T-helper 1 cell treated with Interleukin-12 subunit alpha and Interleukin-12 subunit beta and Interleukin-4 antibody, amounts not matched to agents 30 μg/mL and 1 μg/mL, for 36 hours (primary cell): Measurements from ENCODE around the gene AP1S3.
"Not testable (repeated sequence)": the region's sequence is repeated elsewhere in the genome, so short reads cannot be mapped to it uniquely, and the experiment has no call there.

Experiments
- H3K27ac Mint-ChIP-seq: one replicate; pipeline ENCODE4 v1.8.0; 2021; ENCODE audit warnings: mild to moderate bottlenecking, mixed read lengths
- H3K27me3 Mint-ChIP-seq: one replicate; pipeline ENCODE4 v1.8.0; 2021; ENCODE audit warnings: low read depth, mixed read lengths
- H3K36me3 Mint-ChIP-seq: one replicate; pipeline ENCODE4 v1.8.0; 2021; ENCODE audit warnings: low read depth, mixed read lengths
- H3K4me1 Mint-ChIP-seq: one replicate; pipeline ENCODE4 v1.8.0; 2021; ENCODE audit warnings: low read depth, mixed read lengths
- H3K4me3 Mint-ChIP-seq: one replicate; pipeline ENCODE4 v1.8.0; 2021; ENCODE audit warnings: mild to moderate bottlenecking, moderate library complexity, mixed read lengths
- H3K9me3 Mint-ChIP-seq: one replicate; pipeline ENCODE4 v1.8.0; 2021; ENCODE audit warnings: mixed read lengths

AP1S3 gene

GRCh38 chr2:223837287-223838061 lies at the start of gene AP1S3:
AP1S3 (minus strand) TSS chr2:223837582; CDS start chr2:223837450, 132 bp downstream.
- Mint-ChIP-seq H3K4me1 (peaks cover 11% of the 10 kb centered on the region), H3K36me3 (peaks cover 3% of the 10 kb centered on the region), H3K27me3 (no peaks in the 10 kb centered on the region), H3K9me3 (no peaks in the 10 kb centered on the region), H3K4me3 (peak within 1 kb of the TSS; percentile 89), H3K27ac (peak within 1 kb of the TSS; percentile 81)

- H3K27ac Mint-ChIP-seq, result no peak overlapping the region
- H3K9me3 Mint-ChIP-seq, result no peaks in the 10 kb centered on the region
- peaks cover 44% of the 10 kb centered on the region for H3K36me3 Mint-ChIP-seq
- no peaks in the 10 kb centered on the region for H3K27me3 Mint-ChIP-seq
- H3K4me3 Mint-ChIP-seq, result no peak overlapping the region
- peaks cover 3% of the 10 kb centered on the region for H3K4me1 Mint-ChIP-seq
These were observed 49.7 kb upstream of the AP1S3 start for GRCh38 chr2:223887127-223887526.

- no peaks in the 10 kb centered on the region for H3K9me3 Mint-ChIP-seq
- H3K36me3 Mint-ChIP-seq, result peaks cover 46% of the 10 kb centered on the region
- H3K4me1 Mint-ChIP-seq, result peaks cover 5% of the 10 kb centered on the region
- no peaks in the 10 kb centered on the region for H3K27me3 Mint-ChIP-seq
- no peak overlapping the region for H3K27ac Mint-ChIP-seq
- no peak overlapping the region for H3K4me3 Mint-ChIP-seq
These were observed 49.3 kb upstream of the AP1S3 start for GRCh38 chr2:223886726-223887125.

DNA sequence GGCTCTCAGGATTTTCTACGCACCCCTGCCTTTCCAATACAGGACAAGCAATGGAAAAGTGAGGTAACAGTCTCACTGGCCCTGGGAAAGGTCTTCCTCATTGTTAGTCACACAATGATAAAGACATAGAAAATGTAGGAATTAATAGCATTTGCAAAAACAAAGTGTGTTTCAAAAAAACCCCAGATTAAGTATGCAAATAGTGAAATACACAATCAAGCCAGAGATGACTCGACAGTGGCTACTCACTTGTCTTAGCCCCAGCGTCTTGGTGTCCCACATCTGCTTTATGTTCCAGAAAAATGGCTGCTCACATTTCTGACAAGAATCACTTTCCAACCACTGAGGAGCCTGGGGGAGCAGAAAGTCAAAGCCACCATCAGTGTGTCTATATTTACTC lies 47.0 kb upstream of the AP1S3 start:
- Mint-ChIP-seq H3K27ac (no peak overlapping the region), H3K4me3 (no peak overlapping the region), H3K36me3 (peaks cover 44% of the 10 kb centered on the region), H3K4me1 (peaks cover 6% of the 10 kb centered on the region), H3K27me3 (no peaks in the 10 kb centered on the region), H3K9me3 (no peaks in the 10 kb centered on the region)

DNA sequence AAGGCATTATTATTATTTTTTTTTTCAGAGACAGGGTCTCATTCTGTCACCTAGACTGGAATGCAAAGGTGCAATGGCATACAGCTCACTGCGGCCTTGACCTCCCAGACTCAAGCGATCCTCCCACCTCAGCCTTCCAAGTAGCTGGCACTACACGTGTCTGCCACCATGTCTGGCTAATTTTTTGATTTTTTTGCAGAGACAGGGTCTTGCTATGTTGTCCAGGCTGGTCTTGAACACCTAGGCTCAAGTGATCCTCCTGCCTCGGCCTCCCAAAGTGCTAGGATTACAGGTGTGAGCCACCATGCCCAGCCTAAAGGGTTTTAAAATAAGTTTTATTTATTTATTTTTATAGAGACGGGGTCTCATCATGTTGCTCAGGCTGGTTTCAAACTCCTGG lies 45.3 kb upstream of the AP1S3 start:
- Mint-ChIP-seq H3K27ac (no peak overlapping the region), H3K27me3 (no peaks in the 10 kb centered on the region), H3K4me3 (no peak overlapping the region), H3K4me1 (peaks cover 6% of the 10 kb centered on the region), H3K36me3 (peaks cover 48% of the 10 kb centered on the region), H3K9me3 (no peaks in the 10 kb centered on the region)

- Mint-ChIP-seq H3K9me3 (no peaks in the 10 kb centered on the region), H3K36me3 (peaks cover 49% of the 10 kb centered on the region), H3K27ac (no peak overlapping the region), H3K4me3 (no peak overlapping the region), H3K4me1 (peaks cover 6% of the 10 kb centered on the region), H3K27me3 (no peaks in the 10 kb centered on the region)
These were observed 43.4 kb upstream of the AP1S3 start for GRCh38 chr2:223880796-223881195.

DNA sequence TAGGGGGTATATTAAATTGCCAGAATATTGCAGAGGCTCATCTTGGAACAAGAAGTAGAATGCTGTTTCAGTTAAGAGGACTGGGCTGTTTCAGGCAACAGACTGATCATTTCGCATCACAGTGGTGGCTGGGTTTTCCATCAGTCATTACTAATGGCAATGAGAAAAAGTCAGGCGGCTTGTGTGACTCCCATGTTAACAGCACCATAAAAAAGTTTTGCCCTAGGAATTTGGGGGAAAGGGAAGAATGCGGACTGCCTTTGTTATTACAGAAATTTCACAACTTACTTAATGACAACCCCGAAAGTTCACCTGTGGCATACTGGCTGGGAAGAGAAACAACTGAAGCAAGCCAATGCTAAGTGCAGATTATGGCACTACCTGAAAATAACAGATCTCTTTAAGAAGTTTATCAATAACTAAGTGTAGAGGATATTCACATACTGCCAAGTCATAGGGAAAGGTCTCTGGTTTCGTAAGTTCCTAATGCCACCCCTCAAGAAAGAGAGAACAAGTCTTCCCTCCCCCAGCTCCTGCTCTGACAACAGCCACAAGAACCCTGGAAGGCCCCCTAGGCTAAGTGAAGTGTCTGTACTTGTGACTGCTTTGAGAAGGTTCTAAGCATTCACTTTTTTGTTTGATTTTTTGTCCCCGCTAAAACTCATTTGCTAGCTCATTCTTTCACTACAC lies 40.5 kb upstream of the AP1S3 start:
- H3K27ac Mint-ChIP-seq, result no peak overlapping the region
- no peak overlapping the region for H3K4me3 Mint-ChIP-seq
- no peaks in the 10 kb centered on the region for H3K9me3 Mint-ChIP-seq
- H3K27me3 Mint-ChIP-seq, result no peaks in the 10 kb centered on the region
- H3K36me3 Mint-ChIP-seq, result peaks cover 42% of the 10 kb centered on the region
- H3K4me1 Mint-ChIP-seq, result peaks cover 6% of the 10 kb centered on the region

- no peaks in the 10 kb centered on the region for H3K4me1 Mint-ChIP-seq
- H3K27ac Mint-ChIP-seq, result no peak overlapping the region
- H3K27me3 Mint-ChIP-seq, result no peaks in the 10 kb centered on the region
- no peaks in the 10 kb centered on the region for H3K9me3 Mint-ChIP-seq
- peaks cover 43% of the 10 kb centered on the region for H3K36me3 Mint-ChIP-seq
- no peak overlapping the region for H3K4me3 Mint-ChIP-seq
These were observed 36.3 kb upstream of the AP1S3 start for GRCh38 chr2:223873672-223874071.

GRCh38 chr2:223872772-223873171 lies 35.4 kb upstream of the AP1S3 start:
- peaks cover 35% of the 10 kb centered on the region for H3K36me3 Mint-ChIP-seq
- H3K27me3 Mint-ChIP-seq, H3K4me1 Mint-ChIP-seq, H3K9me3 Mint-ChIP-seq, H3K27ac Mint-ChIP-seq, H3K4me3 Mint-ChIP-seq: not testable (repeated sequence)

DNA sequence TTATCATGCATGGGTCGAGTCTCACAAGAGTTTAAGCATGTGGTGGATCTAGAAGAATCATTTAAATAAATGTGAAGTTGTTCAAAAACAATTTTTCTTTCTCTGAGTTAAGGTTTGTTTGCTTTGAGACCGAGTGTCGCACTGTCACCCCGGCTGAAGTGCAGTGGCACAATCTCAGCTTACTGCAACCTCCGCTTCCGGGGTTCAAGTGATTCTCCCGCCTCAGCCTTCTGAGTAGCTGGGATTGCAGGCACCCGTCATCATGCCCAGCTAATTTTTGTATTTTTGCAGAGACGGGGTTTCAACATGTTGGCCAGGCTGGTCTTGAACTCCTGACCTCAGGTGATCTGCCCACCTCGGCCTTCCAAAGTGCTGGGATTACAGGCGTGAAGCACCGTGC lies 34.3 kb upstream of the AP1S3 start:
- H3K4me1 Mint-ChIP-seq, H3K9me3 Mint-ChIP-seq, H3K4me3 Mint-ChIP-seq, H3K27me3 Mint-ChIP-seq, H3K27ac Mint-ChIP-seq: not testable (repeated sequence)
- peaks cover 29% of the 10 kb centered on the region for H3K36me3 Mint-ChIP-seq

DNA sequence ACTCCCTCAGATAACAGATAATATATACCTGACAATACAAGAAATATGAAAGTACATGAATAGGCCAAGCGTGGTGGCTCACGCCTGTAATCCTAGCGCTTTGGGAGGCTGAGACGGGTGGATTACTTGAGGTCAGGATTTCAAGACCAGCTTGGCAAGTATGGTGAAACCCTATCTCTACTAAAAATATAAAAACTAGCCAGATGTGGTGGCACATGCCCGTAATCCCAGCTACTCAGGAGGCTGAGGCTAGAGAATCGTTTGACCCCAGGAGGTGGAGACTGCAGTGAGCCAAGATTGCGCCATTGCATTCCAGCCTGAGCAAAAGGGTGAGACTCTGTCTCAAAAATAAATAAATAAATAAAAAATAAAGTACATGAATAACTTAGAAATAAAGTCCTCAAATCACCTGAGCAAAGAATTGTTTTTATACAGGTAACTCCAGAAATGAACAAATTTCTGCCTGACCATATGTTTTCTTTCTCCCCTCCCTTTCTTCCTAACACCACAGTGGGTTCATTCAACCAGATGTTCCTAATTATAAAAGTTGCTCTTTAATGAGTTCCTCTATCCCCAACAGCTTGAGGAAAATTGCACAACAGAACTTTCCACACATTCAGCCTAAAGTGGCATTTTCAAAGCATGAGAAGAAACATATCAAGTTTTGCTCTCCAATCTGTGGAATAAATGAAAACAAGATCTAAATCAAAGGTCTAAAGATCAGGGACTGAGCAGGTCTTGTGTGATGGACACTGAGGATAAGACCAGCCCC lies 33.6 kb upstream of the AP1S3 start:
- H3K9me3 Mint-ChIP-seq, result no peaks in the 10 kb centered on the region
- H3K4me1 Mint-ChIP-seq, result peaks cover 6% of the 10 kb centered on the region
- no peak overlapping the region for H3K27ac Mint-ChIP-seq
- H3K27me3 Mint-ChIP-seq, result no peaks in the 10 kb centered on the region
- peaks cover 27% of the 10 kb centered on the region for H3K36me3 Mint-ChIP-seq
- H3K4me3 Mint-ChIP-seq, result no peak overlapping the region

DNA sequence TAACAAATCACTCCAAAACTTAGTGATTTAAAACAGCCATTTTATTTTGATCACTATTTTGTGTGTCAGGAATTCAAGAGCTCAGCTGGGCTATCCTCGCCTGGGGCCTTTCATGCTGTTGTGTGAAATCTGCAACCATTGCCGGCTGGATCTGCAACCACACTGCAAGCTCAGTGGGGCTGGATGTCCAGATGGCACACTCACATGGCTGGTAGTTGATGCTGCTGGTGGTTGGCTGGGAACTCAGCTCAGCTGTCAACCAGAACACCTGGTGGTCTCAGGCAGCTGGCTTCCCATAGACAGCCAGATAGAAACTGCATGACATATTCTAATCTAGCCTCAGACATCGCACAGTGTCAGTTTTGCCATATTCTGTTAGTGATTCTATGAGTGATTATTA lies 30.6 kb upstream of the AP1S3 start:
- Mint-ChIP-seq H3K4me1 (peaks cover 17% of the 10 kb centered on the region), H3K4me3 (no peak overlapping the region), H3K27ac (no peak overlapping the region), H3K9me3 (no peaks in the 10 kb centered on the region), H3K27me3 (no peaks in the 10 kb centered on the region), H3K36me3 (peaks cover 20% of the 10 kb centered on the region)

GRCh38 chr2:223865907-223866508 lies 28.6 kb upstream of the AP1S3 start:
- Mint-ChIP-seq H3K4me1 (peaks cover 19% of the 10 kb centered on the region), H3K27ac (peak overlapping the region; percentile 69)

DNA sequence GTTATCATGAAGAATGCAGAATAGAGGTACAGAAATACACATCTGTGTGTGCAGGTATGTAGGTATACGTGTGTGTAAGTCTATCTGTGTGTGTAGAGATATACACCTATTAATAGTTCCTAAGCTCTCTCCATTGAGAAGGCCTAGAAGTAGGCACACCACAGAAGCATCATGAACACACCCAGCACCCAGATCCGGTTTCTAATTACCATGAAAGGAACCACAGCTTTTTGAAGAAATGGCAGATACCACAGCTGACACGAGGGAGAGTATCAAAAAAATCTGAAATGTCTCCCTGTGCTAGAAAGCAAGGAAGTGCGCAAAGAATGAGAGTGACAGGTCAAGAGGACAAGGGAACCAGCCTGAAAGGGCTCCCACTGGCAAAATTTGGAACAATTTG lies 27.7 kb upstream of the AP1S3 start:
- H3K27ac Mint-ChIP-seq, result peak overlapping the region; percentile 77
- H3K4me3 Mint-ChIP-seq, result peak overlapping the region; percentile 43
- peaks cover 15% of the 10 kb centered on the region for H3K36me3 Mint-ChIP-seq
- no peaks in the 10 kb centered on the region for H3K9me3 Mint-ChIP-seq
- peaks cover 19% of the 10 kb centered on the region for H3K4me1 Mint-ChIP-seq
- H3K27me3 Mint-ChIP-seq, result no peaks in the 10 kb centered on the region

More at GRCh38 chr2:223865907-223866508, 28.6 kb upstream of the AP1S3 start:
- Mint-ChIP-seq H3K9me3 (no peaks in the 10 kb centered on the region), H3K27me3 (no peaks in the 10 kb centered on the region), H3K4me3 (no peak overlapping the region), H3K36me3 (peaks cover 19% of the 10 kb centered on the region)
